DND-41 (cell line): ENCODE measurements around the gene RAB4A.

Source experiments
- ATAC-seq: fragments of 200-7000 bp; cut with Tn5 transposase; 3 replicates; pipeline ENCODE4 v1.9.1; 2021; ENCODE audit warnings: low read depth; ENCODE audit not compliant: insufficient read depth
- DNase-seq: peaks from one replicate; pipeline ENCODE4 v3.0.0-alpha.2; 2020
- H2AFZ ChIP-seq: 2 replicates; pipeline ENCODE4 v1.6.0; 2012; ENCODE audit warnings: low read depth, low read length
- H3K27ac ChIP-seq: 2 replicates; pipeline ENCODE4 v1.5.1; 2012; ENCODE audit warnings: low read length, inconsistent platforms
- H3K27me3 ChIP-seq: fragments of 200-600 bp; sonication (generic); 2 replicates; pipeline ENCODE4 v1.6.0; 2012; ENCODE audit warnings: low read length, mild to moderate bottlenecking, inconsistent platforms; ENCODE audit not compliant: insufficient read depth, poor library complexity
- H3K36me3 ChIP-seq: 2 replicates; pipeline ENCODE4 v1.5.1; 2012; ENCODE audit warnings: low read length, inconsistent platforms; ENCODE audit not compliant: insufficient read depth
- H3K4me1 ChIP-seq: 2 replicates; pipeline ENCODE4 v1.5.1; 2012; ENCODE audit warnings: mild to moderate bottlenecking, low read length; ENCODE audit not compliant: insufficient read depth
- H3K4me2 ChIP-seq: 2 replicates; pipeline ENCODE4 v1.6.0; 2012; ENCODE audit warnings: mild to moderate bottlenecking, moderate library complexity, low read length, inconsistent platforms; ENCODE audit not compliant: insufficient read depth
- H3K4me3 ChIP-seq, 2 experiments: fragments of 200-600 bp in 1 of 2; shearing (Covaris generic) in 1 of 2; 2 replicates each; pipeline ENCODE4 v1.5.1; 2012 to 2016; ENCODE audit warnings: inconsistent platforms in 2 of 2, low read length in 2 of 2, mild to moderate bottlenecking in 2 of 2, low read depth in 1 of 2, moderate library complexity in 1 of 2
- H3K79me2 ChIP-seq: 2 replicates; pipeline ENCODE4 v1.6.0; 2012; ENCODE audit warnings: low read length, inconsistent platforms; ENCODE audit not compliant: insufficient read depth
- H3K9ac ChIP-seq: 2 replicates; pipeline ENCODE4 v1.6.0; 2012; ENCODE audit warnings: low read depth, mild to moderate bottlenecking, inconsistent platforms, low read length, moderate library complexity
- H3K9me3 ChIP-seq: 2 replicates; pipeline ENCODE4 v1.5.1; 2012; ENCODE audit warnings: low read length, moderate library complexity, mild to moderate bottlenecking, inconsistent platforms; ENCODE audit not compliant: insufficient read depth, severe bottlenecking
- H4K20me1 ChIP-seq: 2 replicates; pipeline ENCODE4 v1.6.0; 2012; ENCODE audit warnings: low read length; ENCODE audit not compliant: insufficient read depth
- CTCF ChIP-seq: IDR thresholded peaks from 2 replicates; pipeline ENCODE4 v1.5.1; 2012; ENCODE audit warnings: borderline replicate concordance, low read length, moderate library complexity, mild to moderate bottlenecking; ENCODE audit not compliant: poor library complexity, severe bottlenecking; ENCODE audit errors: extremely low read depth
- EZH2 ChIP-seq: IDR thresholded peaks from 3 replicates; pipeline ENCODE4 v1.6.1; 2012; ENCODE audit warnings: borderline replicate concordance, low read depth, mild to moderate bottlenecking, moderate library complexity, low read length, inconsistent platforms; ENCODE audit not compliant: severe bottlenecking

Gene RAB4A

DNA sequence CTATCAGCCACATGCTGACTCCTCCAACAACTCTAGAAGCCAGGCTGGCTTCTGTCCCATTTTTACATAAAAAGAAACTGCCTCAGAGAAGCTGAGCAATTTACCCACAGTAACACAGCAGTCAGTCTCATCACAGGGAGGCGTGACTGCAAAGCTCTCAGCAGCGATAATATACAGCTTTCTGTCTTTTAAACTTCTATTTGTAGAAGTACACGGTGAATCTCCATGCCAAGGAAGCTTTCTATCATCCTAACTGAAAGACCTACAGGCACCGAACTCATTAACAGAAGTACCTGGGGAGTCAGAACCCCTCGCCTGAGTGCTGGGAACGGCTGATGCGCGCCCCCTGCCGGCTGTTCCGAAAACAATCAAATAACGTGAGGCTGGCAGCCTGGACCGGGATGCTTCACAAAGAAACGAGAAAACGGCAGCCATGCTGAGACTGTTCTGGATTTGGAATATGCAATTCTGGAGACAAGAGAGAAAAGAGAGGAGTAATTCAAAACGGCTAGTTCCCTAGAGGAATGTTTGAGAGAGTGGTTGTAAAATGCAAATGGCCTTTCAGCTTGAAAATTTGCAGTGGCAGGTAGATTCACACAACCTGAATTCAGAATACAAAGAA, 43.5 kb upstream of the RAB4A start:
- no peaks in the 10 kb centered on the region for H3K4me1 ChIP-seq
- H3K9ac ChIP-seq = no peak overlapping the region
- H4K20me1 ChIP-seq = 0 out of 2 replicates have a peak, but pooled peaks cover 2% of the 10 kb centered on the region
- no peak overlapping the region for H3K4me2 ChIP-seq
- H2AFZ ChIP-seq = no peak overlapping the region; the same call in 1 of the 2 replicates
- H3K79me2 ChIP-seq = no peaks in the 10 kb centered on the region
- peak; percentile 88 for TF ChIP-seq CTCF
- no peak for TF ChIP-seq EZH2
- peaks cover 20% of the 10 kb centered on the region for H3K27me3 ChIP-seq
- DNase-seq = peak; percentile 76
- H3K4me3 ChIP-seq = no peak overlapping the region
- H3K9me3 ChIP-seq = no peaks in the 10 kb centered on the region
- no peaks in the 10 kb centered on the region for H3K36me3 ChIP-seq
- H3K27ac ChIP-seq = no peak overlapping the region
- ATAC-seq = peak; percentile 89

DNA sequence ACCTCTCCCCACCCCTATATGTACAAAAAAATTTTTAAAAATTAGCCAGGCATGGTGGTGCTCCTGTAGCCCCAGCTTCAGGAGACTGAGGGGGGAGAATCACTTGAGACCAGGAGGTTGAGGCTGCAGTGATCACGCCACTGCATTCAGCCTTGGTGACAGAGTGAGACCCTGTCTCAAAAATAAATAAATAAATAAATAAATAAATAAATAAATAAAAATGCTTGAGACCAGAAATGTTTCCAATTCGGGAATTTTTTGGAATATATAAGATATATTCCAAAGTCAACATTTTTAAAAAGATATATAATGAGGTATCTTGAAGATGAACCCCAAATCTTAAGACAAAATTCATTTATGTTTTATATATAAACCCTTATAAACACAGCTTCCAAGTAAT, 42.4 kb upstream of the RAB4A start:
- Histone ChIP-seq H3K27me3 (peaks cover 20% of the 10 kb centered on the region), H2AFZ (no peak overlapping the region), H3K4me2 (no peak overlapping the region), H3K9me3 (no peaks in the 10 kb centered on the region), H3K4me3 (no peak overlapping the region), H3K79me2 (no peaks in the 10 kb centered on the region), H3K9ac (no peak overlapping the region), H4K20me1 (0 out of 2 replicates have a peak, but pooled peaks cover 2% of the 10 kb centered on the region), H3K4me1 (no peaks in the 10 kb centered on the region), H3K36me3 (no peaks in the 10 kb centered on the region), H3K27ac (no peak overlapping the region)
- DNase-seq (no peak), ATAC-seq (no peak)
- no peak for TF ChIP-seq EZH2
- TF ChIP-seq CTCF = no peak

- Histone ChIP-seq H3K9ac (no peak overlapping the region), H3K4me1 (no peaks in the 10 kb centered on the region), H3K36me3 (no peaks in the 10 kb centered on the region), H3K9me3 (no peaks in the 10 kb centered on the region), H3K27ac (no peak overlapping the region), H3K27me3 (peaks cover 20% of the 10 kb centered on the region), H3K79me2 (no peaks in the 10 kb centered on the region), H4K20me1 (0 out of 2 replicates have a peak, but pooled peaks cover 2% of the 10 kb centered on the region), H3K4me2 (no peak overlapping the region), H3K4me3 (no peak overlapping the region), H2AFZ (no peak overlapping the region)
- DNase-seq (no peak), ATAC-seq (no peak)
- TF ChIP-seq CTCF = no peak
- no peak for TF ChIP-seq EZH2
These were observed 41.7 kb upstream of the RAB4A start for GRCh38 chr1:229229137-229229720.
